22Rv1 (cell line): ENCODE results near the gene ATF6.

Source experiments
- H3K27ac ChIP-seq: fragments of 450-650 bp; 2 replicates; pipeline ENCODE4 v1.5.1; 2017
- ZFX ChIP-seq: fragments of 450-650 bp; IDR thresholded peaks from 2 replicates; pipeline ENCODE4 v1.6.1; 2017; ENCODE audit warnings: antibody characterized with exemption, borderline replicate concordance
- TF ChIP-seq, protein P1 (sequence below): fragments of 450-650 bp; IDR thresholded peaks from 2 replicates; pipeline ENCODE4 v1.5.1; 2017; ENCODE audit warnings: mild to moderate bottlenecking

ATF6 gene

DNA sequence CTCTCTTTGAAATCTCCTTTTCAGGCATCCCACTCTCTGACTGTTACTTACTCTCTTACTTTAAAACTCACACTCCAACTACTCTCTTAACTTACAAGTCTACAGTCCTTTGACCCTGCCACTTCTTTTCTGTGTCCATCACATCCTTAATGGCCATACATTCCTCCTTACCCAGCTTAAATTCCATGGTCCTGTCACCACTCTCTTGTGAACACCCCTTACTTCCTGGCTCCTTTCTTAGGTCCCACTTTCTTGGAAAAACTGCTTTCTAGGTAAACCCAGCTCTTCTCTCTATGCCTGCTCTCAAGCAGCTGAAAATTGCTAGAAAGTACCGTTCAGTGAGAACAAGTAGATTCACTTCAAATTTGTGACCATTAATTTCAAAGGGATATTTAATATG lies 148.5 kb downstream of the ATF6 start:
- no peak overlapping the region for H3K27ac ChIP-seq
- no peak for TF ChIP-seq ZFX
- TF ChIP-seq, protein P1, sequence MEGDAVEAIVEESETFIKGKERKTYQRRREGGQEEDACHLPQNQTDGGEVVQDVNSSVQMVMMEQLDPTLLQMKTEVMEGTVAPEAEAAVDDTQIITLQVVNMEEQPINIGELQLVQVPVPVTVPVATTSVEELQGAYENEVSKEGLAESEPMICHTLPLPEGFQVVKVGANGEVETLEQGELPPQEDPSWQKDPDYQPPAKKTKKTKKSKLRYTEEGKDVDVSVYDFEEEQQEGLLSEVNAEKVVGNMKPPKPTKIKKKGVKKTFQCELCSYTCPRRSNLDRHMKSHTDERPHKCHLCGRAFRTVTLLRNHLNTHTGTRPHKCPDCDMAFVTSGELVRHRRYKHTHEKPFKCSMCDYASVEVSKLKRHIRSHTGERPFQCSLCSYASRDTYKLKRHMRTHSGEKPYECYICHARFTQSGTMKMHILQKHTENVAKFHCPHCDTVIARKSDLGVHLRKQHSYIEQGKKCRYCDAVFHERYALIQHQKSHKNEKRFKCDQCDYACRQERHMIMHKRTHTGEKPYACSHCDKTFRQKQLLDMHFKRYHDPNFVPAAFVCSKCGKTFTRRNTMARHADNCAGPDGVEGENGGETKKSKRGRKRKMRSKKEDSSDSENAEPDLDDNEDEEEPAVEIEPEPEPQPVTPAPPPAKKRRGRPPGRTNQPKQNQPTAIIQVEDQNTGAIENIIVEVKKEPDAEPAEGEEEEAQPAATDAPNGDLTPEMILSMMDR, result no peak

GRCh38 chr1:161915051-161915503 lies 149.0 kb downstream of the ATF6 start:
- TF ChIP-seq, protein P1, result no peak
- TF ChIP-seq ZFX, result no peak
- no peak overlapping the region for H3K27ac ChIP-seq

GRCh38 chr1:161915978-161916377 lies 149.9 kb downstream of the ATF6 start:
- H3K27ac ChIP-seq, result no peak overlapping the region
- TF ChIP-seq, protein P1, result no peak
- TF ChIP-seq ZFX, result no peak

DNA sequence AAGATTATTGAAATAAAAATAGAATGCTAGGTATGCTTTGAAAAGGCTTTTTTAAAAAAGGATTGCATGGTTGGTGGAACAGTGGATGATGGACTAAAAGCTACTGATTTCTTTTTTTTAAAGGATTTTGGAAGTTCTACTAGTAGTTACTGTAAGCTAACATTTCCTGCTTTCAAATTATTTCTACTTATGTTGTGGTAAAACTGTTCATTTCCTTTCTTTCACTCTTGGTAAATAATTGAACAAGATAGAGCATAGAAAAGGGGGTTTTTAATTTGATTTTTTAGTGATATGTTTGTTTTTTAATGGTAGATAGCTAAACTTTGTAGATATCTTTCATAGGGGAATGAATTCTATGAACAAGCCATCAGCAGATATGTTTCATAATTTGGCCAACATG lies 153.1 kb downstream of the ATF6 start:
- no peak overlapping the region for H3K27ac ChIP-seq
- TF ChIP-seq ZFX, result no peak
- TF ChIP-seq, protein P1, result no peak

- no peak overlapping the region for H3K27ac ChIP-seq
- TF ChIP-seq ZFX, result no peak
- TF ChIP-seq, protein P1, result no peak
Measured at GRCh38 chr1:161921491-161921890, 155.4 kb downstream of the ATF6 start.

GRCh38 chr1:161921990-161922389 lies 155.9 kb downstream of the ATF6 start:
- no peak overlapping the region for H3K27ac ChIP-seq
- no peak for TF ChIP-seq ZFX
- TF ChIP-seq, protein P1, result no peak

DNA sequence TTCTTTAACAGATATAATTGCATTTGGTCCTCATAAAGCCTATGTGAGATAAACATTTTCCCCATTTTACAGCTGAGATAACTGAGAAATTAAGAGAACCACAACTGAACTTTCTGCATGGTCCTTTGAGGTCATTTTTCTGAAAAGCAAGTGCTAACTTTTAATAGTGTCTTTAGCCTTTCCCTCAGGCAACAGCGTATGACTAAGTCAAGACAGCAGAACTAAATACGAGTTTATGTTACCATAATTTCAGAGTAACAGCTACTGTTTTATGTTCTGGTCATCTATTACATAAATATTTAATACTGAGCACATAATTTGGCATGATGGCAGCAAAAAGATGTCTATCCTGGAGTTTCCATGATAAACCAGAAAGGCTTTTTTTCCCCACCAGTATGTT lies 161.9 kb downstream of the ATF6 start:
- no peak for TF ChIP-seq ZFX
- TF ChIP-seq, protein P1, result no peak
- H3K27ac ChIP-seq, result no peak overlapping the region
